IMR-90 (cell line): ENCODE results near the gene CYP4F2. TPM values are rescaled to one million over a fixed set of nuclear protein-coding genes. Genes with fewer than 3 reads are reported as not detected.
A peak's percentile ranks its signal among the peaks of the same experiment; 100 is the strongest.
"Not testable (repeated sequence)": the region's sequence is repeated elsewhere in the genome, so short reads cannot be mapped to it uniquely, and the experiment has no call there.

Experiments used
- ATAC-seq: fragments of 200-7000 bp; cut with Tn5 transposase; 2 replicates; pipeline ENCODE4 v1.9.1; 2020; ENCODE audit warnings: low read depth, mild to moderate bottlenecking, moderate library complexity
- BruUV-seq: library from RNA; stranded (reverse); fragments of 400-500 nt; replicated peaks from 2 replicates; lab custom pipeline; 2021; lab: Mats Ljungman, UMichigan
- CTCF ChIA-PET: fragments of 300-600 bp; formaldehyde crosslinking; extraction: SDS; loops from one replicate; lab custom pipeline; 2021; ENCODE audit warnings: antibody characterized with exemption; lab: Yijun Ruan, JAX
- POLR2A ChIA-PET: fragments of 300-600 bp; sonication (Branson Sonifier 250); formaldehyde crosslinking; loops from one replicate; lab custom pipeline; 2022; ENCODE audit warnings: antibody characterized with exemption; ENCODE audit not compliant: unreplicated experiment; lab: Charles Lee
- DNase-seq: peaks from one replicate; pipeline ENCODE4 v3.0.0; 2013
- H2AFZ ChIP-seq: replicated peaks from 2 replicates; pipeline ENCODE3; 2013; ENCODE audit warnings: low read length, mild to moderate bottlenecking; ENCODE audit not compliant: poor library complexity
- H2AK5ac ChIP-seq: 2 replicates; pipeline ENCODE4 v1.6.1; 2013; ENCODE audit warnings: low read depth, low read length, inconsistent platforms
- H2AK9ac ChIP-seq: replicated peaks from 2 replicates; pipeline ENCODE3; 2013; ENCODE audit warnings: mild to moderate bottlenecking, low read depth, low read length, moderate library complexity; ENCODE audit not compliant: poor library complexity
- H2BK120ac ChIP-seq: 2 replicates; pipeline ENCODE4 v1.6.1; 2013; ENCODE audit warnings: low read depth, low read length, inconsistent platforms
- H2BK15ac ChIP-seq: 3 replicates; pipeline ENCODE4 v1.6.1; 2013; ENCODE audit warnings: low read depth, low read length, inconsistent platforms
- H2BK20ac ChIP-seq: 2 replicates; pipeline ENCODE4 v1.6.1; 2013; ENCODE audit warnings: low read depth, mild to moderate bottlenecking, inconsistent platforms, low read length, moderate library complexity
- H2BK5ac ChIP-seq: 2 replicates; pipeline ENCODE4 v1.6.1; 2013; ENCODE audit warnings: mild to moderate bottlenecking, low read depth, low read length, inconsistent platforms; ENCODE audit not compliant: poor library complexity, severe bottlenecking
- H3K14ac ChIP-seq: replicated peaks from 2 replicates; pipeline ENCODE4 v1.6.1; 2013; ENCODE audit warnings: low read depth, low read length, inconsistent platforms
- H3K18ac ChIP-seq: 2 replicates; pipeline ENCODE4 v1.6.1; 2013; ENCODE audit warnings: low read depth, low read length, control low read depth
- H3K23ac ChIP-seq: 2 replicates; pipeline ENCODE4 v1.6.1; 2013; ENCODE audit warnings: low read depth, low read length, inconsistent platforms
- H3K27ac ChIP-seq: 2 replicates; pipeline ENCODE4 v1.5.1; 2013; ENCODE audit warnings: mild to moderate bottlenecking, control low read depth, low read length; ENCODE audit not compliant: insufficient read depth
- H3K27me3 ChIP-seq: 2 replicates; pipeline ENCODE4 v1.6.1; 2013; ENCODE audit warnings: low read length; ENCODE audit not compliant: control insufficient read depth, insufficient read depth
- H3K36me3 ChIP-seq: 2 replicates; pipeline ENCODE4 v1.6.1; 2013; ENCODE audit warnings: low read length, mixed read lengths; ENCODE audit not compliant: control insufficient read depth, insufficient read depth
- H3K4ac ChIP-seq: 2 replicates; pipeline ENCODE4 v1.6.1; 2013; ENCODE audit warnings: low read depth, low read length, inconsistent platforms
- H3K4me1 ChIP-seq: 2 replicates; pipeline ENCODE4 v1.6.1; 2013; ENCODE audit warnings: low read length, mixed read lengths; ENCODE audit not compliant: control insufficient read depth, insufficient read depth
- H3K4me2 ChIP-seq: 2 replicates; pipeline ENCODE4 v1.6.1; 2013; ENCODE audit warnings: low read depth, mild to moderate bottlenecking, control low read depth, low read length, moderate library complexity
- H3K4me3 ChIP-seq: 2 replicates; pipeline ENCODE4 v1.5.1; 2013; ENCODE audit warnings: low read depth, mild to moderate bottlenecking, control low read depth, low read length, moderate library complexity; ENCODE audit not compliant: insufficient read depth
- H3K56ac ChIP-seq: 2 replicates; pipeline ENCODE4 v1.6.1; 2013; ENCODE audit warnings: low read length, inconsistent platforms; ENCODE audit not compliant: insufficient read depth; ENCODE audit errors: extremely low read depth
- H3K79me1 ChIP-seq, 2 experiments: 2 replicates each; pipeline ENCODE4 v1.6.1; 2013; ENCODE audit warnings: low read length in 2 of 2, inconsistent platforms in 1 of 2, low read depth in 1 of 2
- H3K9ac ChIP-seq: 2 replicates; pipeline ENCODE4 v1.6.1; 2013; ENCODE audit warnings: low read depth, low read length, control low read depth
- H3K9me1 ChIP-seq: 2 replicates; pipeline ENCODE4 v1.6.1; 2013; ENCODE audit warnings: low read length, inconsistent platforms; ENCODE audit not compliant: insufficient read depth
- H3K9me3 ChIP-seq: 2 replicates; pipeline ENCODE4 v1.6.1; 2013; ENCODE audit warnings: low read length; ENCODE audit not compliant: control insufficient read depth, insufficient read depth
- H4K20me1 ChIP-seq: 2 replicates; pipeline ENCODE4 v1.6.1; 2013; ENCODE audit warnings: low read length, inconsistent platforms; ENCODE audit not compliant: insufficient read depth
- H4K5ac ChIP-seq: 2 replicates; pipeline ENCODE4 v1.6.1; 2013; ENCODE audit warnings: mild to moderate bottlenecking, low read depth, low read length, control low read depth
- H4K8ac ChIP-seq, 2 experiments: 2 replicates each; pipeline ENCODE4 v1.6.1; 2013; ENCODE audit warnings: low read depth in 2 of 2, low read length in 2 of 2, control low read depth in 1 of 2, inconsistent platforms in 1 of 2
- H4K91ac ChIP-seq: 2 replicates; pipeline ENCODE4 v1.6.1; 2013; ENCODE audit warnings: low read depth, low read length, inconsistent platforms; ENCODE audit not compliant: insufficient read depth
- WGBS, 2 experiments: methylation state at CpG; one replicate each; pipeline versions ENCODE4 v1.1.5 to v1.1.7; 2013; ENCODE audit warnings: missing lambda C conversion rate in 2 of 2; ENCODE audit not compliant: insufficient read length in 1 of 2; ENCODE audit errors: extremely low coverage in 2 of 2; 5-methylcytosine and 5-hydroxymethylcytosine counted together
- dilution Hi-C: fragments of 300-500 bp; cut with HindIII; formaldehyde crosslinking; loops from one replicate; pipeline ENCODE4 v1.14.3; 2018; ENCODE audit warnings: low sequenced_read_pairs; ENCODE audit not compliant: unreplicated experiment
- in situ Hi-C: fragments of 300-500 bp; cut with MboI; formaldehyde crosslinking; loops from 3 replicates; pipeline ENCODE4 v1.14.3; 2019; ENCODE audit warnings: low sequenced_read_pairs, inconsistent platforms, mixed read lengths
- intact Hi-C: fragments of 100-400 bp; cut with micrococcal nuclease; formaldehyde crosslinking; loops from 2 replicates; pipeline ENCODE4 v1.10.0; 2022
- polyA plus RNA-seq, 3 experiments: library from polyadenylated mRNA; depleted of rRNA; stranded (reverse); fragments of >200 nt; gene quantifications; 2 replicates each; pipeline ENCODE4 v1.2.3, GENCODE V29; 2012; ENCODE audit warnings: low replicate concordance in 1 of 3
- total RNA-seq: library from RNA; depleted of rRNA; stranded (reverse); fragments of >200 nt; gene quantifications from 2 replicates; pipeline ENCODE4 v1.2.3, GENCODE V29; 2012

Gene CYP4F2
- total and polyA plus RNA-seq, 2 of the 4 experiments (the other 2 are of a cell fraction) = not detected

- H3K27ac ChIP-seq, BruUV-seq, intact Hi-C loops, CTCF ChIA-PET, H4K91ac ChIP-seq, H2BK20ac ChIP-seq, H2BK120ac ChIP-seq, H4K20me1 ChIP-seq, H3K9me3 ChIP-seq, ATAC-seq, DNase-seq, H3K27me3 ChIP-seq, POLR2A ChIA-PET, dilution Hi-C loops, H2AK5ac ChIP-seq, H3K36me3 ChIP-seq, H3K79me1 ChIP-seq, H2BK15ac ChIP-seq, H3K4me1 ChIP-seq, H3K9me1 ChIP-seq: not testable (repeated sequence)
- Histone ChIP-seq H3K9ac (peak overlapping the region; percentile 74), H3K4me3 (peak overlapping the region; percentile 82), H4K5ac (peak overlapping the region; percentile 69), H3K18ac (peak overlapping the region; percentile 31), H3K4ac (peak overlapping the region; percentile 41; the same call in 1 of the 2 replicates), H3K23ac (peak overlapping the region; percentile 51; the same call in 1 of the 2 replicates), H2AK9ac (peak overlapping the region; percentile 94), H3K56ac (peak overlapping the region; percentile 69), H3K14ac (0 out of 2 replicates have a peak overlapping the region, but pooled peaks have one; percentile 52), H2AFZ (peak overlapping the region; percentile 94), H2BK5ac (peak overlapping the region; percentile 76), H3K4me2 (peak overlapping the region; percentile 77), H4K8ac (peak overlapping the region; percentile 94 to 95)
- 80% methylated on average over 1 of the region's 11 CpGs; no CpG with 5 or more reads in 1 of the 2 experiments for WGBS, 2 experiments
- in situ Hi-C loops = loop anchor here (25.0 kb wide), 1 partner anchor 352 kb away; the partner anchor contains the start of genes AP1M1 and FAM32A
These were observed 62.1 kb downstream of the CYP4F2 start for GRCh38 chr19:15835565-15836329.

- DNase-seq, H3K56ac ChIP-seq, H2AK9ac ChIP-seq, H4K8ac ChIP-seq, intact Hi-C loops, H3K27me3 ChIP-seq, H2AK5ac ChIP-seq, H3K4me2 ChIP-seq, H3K14ac ChIP-seq, POLR2A ChIA-PET, H3K23ac ChIP-seq, H3K9me1 ChIP-seq, H3K4ac ChIP-seq, H2AFZ ChIP-seq, H3K9me3 ChIP-seq, H3K79me1 ChIP-seq, H3K4me1 ChIP-seq, H3K4me3 ChIP-seq, H4K20me1 ChIP-seq, H2BK5ac ChIP-seq, H3K9ac ChIP-seq, H2BK15ac ChIP-seq, H3K36me3 ChIP-seq, H2BK20ac ChIP-seq, H3K27ac ChIP-seq, ATAC-seq, H4K5ac ChIP-seq, H4K91ac ChIP-seq, CTCF ChIA-PET, BruUV-seq, H3K18ac ChIP-seq, dilution Hi-C loops, H2BK120ac ChIP-seq: not testable (repeated sequence)
- in situ Hi-C loops = loop anchor here (25.0 kb wide), 1 partner anchor 353 kb away; the partner anchor contains the start of genes AP1M1 and FAM32A
- WGBS, 2 experiments = 60% methylated on average over 1 of the region's 3 CpGs; no CpG with 5 or more reads in 1 of the 2 experiments
These were observed 63.6 kb downstream of the CYP4F2 start for GRCh38 chr19:15834232-15834631.
